DND-41 (cell line): Measurements from ENCODE around the gene EIF1.
A peak's percentile ranks its signal among the peaks of the same experiment; 100 is the strongest.

Experiments
- ATAC-seq: fragments of 200-7000 bp; cut with Tn5 transposase; 3 replicates; pipeline ENCODE4 v1.9.1; 2021; ENCODE audit warnings: low read depth; ENCODE audit not compliant: insufficient read depth
- DNase-seq: peaks from one replicate; pipeline ENCODE4 v3.0.0-alpha.2; 2020
- H2AFZ ChIP-seq: 2 replicates; pipeline ENCODE4 v1.6.0; 2012; ENCODE audit warnings: low read depth, low read length
- H3K27ac ChIP-seq: 2 replicates; pipeline ENCODE4 v1.5.1; 2012; ENCODE audit warnings: low read length, inconsistent platforms
- H3K27me3 ChIP-seq: fragments of 200-600 bp; sonication (generic); 2 replicates; pipeline ENCODE4 v1.6.0; 2012; ENCODE audit warnings: low read length, mild to moderate bottlenecking, inconsistent platforms; ENCODE audit not compliant: insufficient read depth, poor library complexity
- H3K36me3 ChIP-seq: 2 replicates; pipeline ENCODE4 v1.5.1; 2012; ENCODE audit warnings: low read length, inconsistent platforms; ENCODE audit not compliant: insufficient read depth
- H3K4me1 ChIP-seq: 2 replicates; pipeline ENCODE4 v1.5.1; 2012; ENCODE audit warnings: mild to moderate bottlenecking, low read length; ENCODE audit not compliant: insufficient read depth
- H3K4me2 ChIP-seq: 2 replicates; pipeline ENCODE4 v1.6.0; 2012; ENCODE audit warnings: mild to moderate bottlenecking, moderate library complexity, low read length, inconsistent platforms; ENCODE audit not compliant: insufficient read depth
- H3K4me3 ChIP-seq, 2 experiments: fragments of 200-600 bp in 1 of 2; shearing (Covaris generic) in 1 of 2; 2 replicates each; pipeline ENCODE4 v1.5.1; 2012 to 2016; ENCODE audit warnings: inconsistent platforms in 2 of 2, low read length in 2 of 2, mild to moderate bottlenecking in 2 of 2, low read depth in 1 of 2, moderate library complexity in 1 of 2
- H3K79me2 ChIP-seq: 2 replicates; pipeline ENCODE4 v1.6.0; 2012; ENCODE audit warnings: low read length, inconsistent platforms; ENCODE audit not compliant: insufficient read depth
- H3K9ac ChIP-seq: 2 replicates; pipeline ENCODE4 v1.6.0; 2012; ENCODE audit warnings: low read depth, mild to moderate bottlenecking, inconsistent platforms, low read length, moderate library complexity
- H3K9me3 ChIP-seq: 2 replicates; pipeline ENCODE4 v1.5.1; 2012; ENCODE audit warnings: low read length, moderate library complexity, mild to moderate bottlenecking, inconsistent platforms; ENCODE audit not compliant: insufficient read depth, severe bottlenecking
- H4K20me1 ChIP-seq: 2 replicates; pipeline ENCODE4 v1.6.0; 2012; ENCODE audit warnings: low read length; ENCODE audit not compliant: insufficient read depth
- EZH2 ChIP-seq: IDR thresholded peaks from 3 replicates; pipeline ENCODE4 v1.6.1; 2012; ENCODE audit warnings: borderline replicate concordance, low read depth, mild to moderate bottlenecking, moderate library complexity, low read length, inconsistent platforms; ENCODE audit not compliant: severe bottlenecking
- TF ChIP-seq, protein P1 (sequence below): IDR thresholded peaks from 2 replicates; pipeline ENCODE4 v1.5.1; 2012; ENCODE audit warnings: borderline replicate concordance, low read length, moderate library complexity, mild to moderate bottlenecking; ENCODE audit not compliant: poor library complexity, severe bottlenecking; ENCODE audit errors: extremely low read depth

Gene EIF1

DNA sequence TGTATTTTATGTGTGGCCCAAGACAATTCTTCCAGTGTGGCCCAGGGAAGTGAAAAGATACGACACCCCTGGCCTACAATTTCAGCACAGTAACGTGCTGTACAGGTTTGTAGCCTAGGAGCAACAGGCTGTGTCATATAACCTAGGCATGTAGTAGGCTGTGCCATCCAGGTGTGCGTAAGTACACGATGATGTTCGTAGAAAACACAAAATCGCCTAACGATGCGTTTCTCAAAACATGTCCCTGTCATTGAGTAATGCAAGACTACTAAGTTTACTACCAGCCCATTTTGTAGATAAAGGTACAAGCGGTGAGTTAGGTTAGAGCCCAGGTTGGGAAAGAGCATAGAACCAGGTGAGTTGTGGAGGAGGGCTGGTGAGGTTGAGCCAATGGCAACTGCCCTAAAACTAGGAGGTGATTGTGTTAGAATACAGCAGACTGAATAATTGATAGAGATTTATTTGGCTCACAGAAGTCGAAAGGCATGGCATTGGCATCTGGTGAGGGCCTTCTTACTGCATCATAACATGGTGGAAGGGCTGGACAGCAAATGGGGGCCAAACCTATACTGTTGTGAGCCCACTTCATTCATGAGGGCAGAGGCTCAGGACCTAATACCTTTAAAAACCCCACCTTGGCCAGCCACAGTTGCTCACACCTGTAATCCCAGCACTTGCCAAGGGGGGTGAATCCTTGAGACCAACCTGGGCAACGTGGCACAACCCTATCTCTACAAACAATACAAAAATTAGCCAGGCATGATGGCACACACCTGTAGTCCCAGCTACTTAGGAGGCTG lies 4.2 kb downstream of the EIF1 start:
- H3K9me3 ChIP-seq: no peaks in the 10 kb centered on the region
- H3K36me3 ChIP-seq: peaks cover 55% of the 10 kb centered on the region
- no peak overlapping the region for H2AFZ ChIP-seq
- no peak overlapping the region for H3K27ac ChIP-seq
- no peak overlapping the region for H3K9ac ChIP-seq
- no peaks in the 10 kb centered on the region for H3K27me3 ChIP-seq
- peaks cover 19% of the 10 kb centered on the region for H3K4me1 ChIP-seq
- H4K20me1 ChIP-seq: peaks cover 40% of the 10 kb centered on the region
- H3K4me2 ChIP-seq: no peak overlapping the region
- H3K4me3 ChIP-seq: no peak overlapping the region
- TF ChIP-seq, protein P1, sequence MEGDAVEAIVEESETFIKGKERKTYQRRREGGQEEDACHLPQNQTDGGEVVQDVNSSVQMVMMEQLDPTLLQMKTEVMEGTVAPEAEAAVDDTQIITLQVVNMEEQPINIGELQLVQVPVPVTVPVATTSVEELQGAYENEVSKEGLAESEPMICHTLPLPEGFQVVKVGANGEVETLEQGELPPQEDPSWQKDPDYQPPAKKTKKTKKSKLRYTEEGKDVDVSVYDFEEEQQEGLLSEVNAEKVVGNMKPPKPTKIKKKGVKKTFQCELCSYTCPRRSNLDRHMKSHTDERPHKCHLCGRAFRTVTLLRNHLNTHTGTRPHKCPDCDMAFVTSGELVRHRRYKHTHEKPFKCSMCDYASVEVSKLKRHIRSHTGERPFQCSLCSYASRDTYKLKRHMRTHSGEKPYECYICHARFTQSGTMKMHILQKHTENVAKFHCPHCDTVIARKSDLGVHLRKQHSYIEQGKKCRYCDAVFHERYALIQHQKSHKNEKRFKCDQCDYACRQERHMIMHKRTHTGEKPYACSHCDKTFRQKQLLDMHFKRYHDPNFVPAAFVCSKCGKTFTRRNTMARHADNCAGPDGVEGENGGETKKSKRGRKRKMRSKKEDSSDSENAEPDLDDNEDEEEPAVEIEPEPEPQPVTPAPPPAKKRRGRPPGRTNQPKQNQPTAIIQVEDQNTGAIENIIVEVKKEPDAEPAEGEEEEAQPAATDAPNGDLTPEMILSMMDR: no peak
- no peak for TF ChIP-seq EZH2
- DNase-seq (no peak), ATAC-seq (no peak)
- H3K79me2 ChIP-seq: peaks cover 26% of the 10 kb centered on the region

DNA sequence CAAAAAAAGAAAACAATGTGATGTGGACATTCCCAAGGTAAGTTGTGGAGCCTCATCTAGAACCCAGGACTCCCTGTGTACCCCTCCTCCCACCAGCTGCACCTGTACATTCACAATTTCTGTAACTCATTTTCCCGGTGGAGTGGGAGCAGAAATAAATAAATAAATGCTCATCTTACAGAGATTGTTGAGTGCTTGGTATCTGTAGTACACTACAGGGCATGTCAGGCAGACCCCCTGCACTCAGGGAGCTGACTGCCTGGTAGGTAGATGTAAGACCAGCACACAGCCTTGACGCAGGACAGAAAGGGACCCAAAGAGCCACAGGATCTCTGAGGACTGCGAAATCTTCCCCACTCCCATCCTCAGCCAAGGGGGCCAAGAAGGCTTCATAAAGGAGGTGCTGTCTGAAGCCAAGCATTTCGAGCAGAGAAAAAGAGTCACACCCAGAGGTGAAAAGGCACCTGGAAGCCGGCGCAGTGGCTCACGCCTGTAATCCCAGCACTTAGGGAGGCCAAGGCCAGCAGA lies 6.5 kb downstream of the EIF1 start:
- no peak overlapping the region for H3K4me2 ChIP-seq
- H3K27ac ChIP-seq: no peak overlapping the region
- no peak overlapping the region for H2AFZ ChIP-seq
- H3K27me3 ChIP-seq: no peaks in the 10 kb centered on the region
- ATAC-seq: 0 out of 3 replicates have a peak, but pooled peaks have one; percentile 13
- peaks cover 45% of the 10 kb centered on the region for H3K36me3 ChIP-seq
- peaks cover 12% of the 10 kb centered on the region for H3K79me2 ChIP-seq
- H3K9ac ChIP-seq: no peak overlapping the region
- DNase-seq: no peak
- no peaks in the 10 kb centered on the region for H3K9me3 ChIP-seq
- TF ChIP-seq EZH2: no peak
- TF ChIP-seq, protein P1: no peak
- peaks cover 28% of the 10 kb centered on the region for H4K20me1 ChIP-seq
- no peak overlapping the region for H3K4me3 ChIP-seq
- peaks cover 12% of the 10 kb centered on the region for H3K4me1 ChIP-seq

DNA sequence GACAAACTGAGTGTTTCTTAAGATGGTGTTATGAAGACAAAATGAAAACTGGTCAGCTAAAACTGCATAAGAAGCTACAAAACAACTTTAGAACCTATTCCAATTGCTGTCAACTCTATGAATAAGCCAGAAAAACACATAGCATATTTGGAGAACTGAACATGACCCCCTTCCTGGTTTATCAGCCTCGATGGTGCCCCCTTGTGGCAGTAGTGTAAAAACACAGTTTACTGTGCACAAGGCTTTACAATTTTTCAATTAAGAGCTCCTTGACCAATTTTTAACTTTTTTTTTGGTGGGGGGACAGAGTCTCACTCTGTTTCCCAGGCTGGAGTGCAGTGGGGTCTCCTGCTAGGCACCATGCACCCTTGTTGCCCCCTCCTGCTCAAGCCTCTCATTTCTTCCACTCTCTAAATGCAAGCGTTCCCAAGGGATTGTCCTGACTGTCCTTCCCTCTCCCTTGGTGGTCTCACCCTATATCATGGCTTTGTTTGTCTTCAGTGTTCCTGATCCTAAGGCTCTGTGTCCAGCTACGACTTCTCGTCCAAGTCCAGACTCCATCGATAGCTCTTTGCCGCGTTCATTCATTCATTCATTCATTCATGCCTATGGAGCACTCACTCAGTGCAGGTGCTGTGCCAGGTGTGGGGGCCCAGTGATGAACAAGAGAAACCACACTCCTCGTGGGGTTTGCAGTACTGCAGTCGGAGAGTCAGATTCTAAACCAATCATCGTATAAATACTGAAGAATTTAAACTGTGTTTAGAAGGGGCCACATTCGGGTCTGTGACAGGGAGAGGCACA lies 7.5 kb downstream of the EIF1 start:
- peaks cover 2% of the 10 kb centered on the region; the same call in 1 of the 2 replicates for H3K79me2 ChIP-seq
- TF ChIP-seq EZH2: no peak
- TF ChIP-seq, protein P1: peak; percentile 89
- H3K27ac ChIP-seq: no peak overlapping the region
- no peak overlapping the region for H3K9ac ChIP-seq
- H3K4me3 ChIP-seq: no peak overlapping the region
- no peaks in the 10 kb centered on the region for H3K9me3 ChIP-seq
- H3K4me2 ChIP-seq: no peak overlapping the region
- H3K27me3 ChIP-seq: no peaks in the 10 kb centered on the region
- peak; percentile 70 for DNase-seq
- peaks cover 2% of the 10 kb centered on the region; the same call in 1 of the 2 replicates for H3K4me1 ChIP-seq
- ATAC-seq: peak; percentile 66
- no peak overlapping the region for H2AFZ ChIP-seq
- H4K20me1 ChIP-seq: peaks cover 19% of the 10 kb centered on the region
- H3K36me3 ChIP-seq: peaks cover 36% of the 10 kb centered on the region
